Colonic mucosa (tissue), 4 donors: Measurements from ENCODE around the gene PCCB. TPM values are rescaled to one million over a fixed set of nuclear protein-coding genes. Genes with fewer than 3 reads are reported as not detected.

Experiments
- DNase-seq: peaks from one replicate; pipeline ENCODE4 v3.0.0-alpha.2; 2020
- H3K27ac ChIP-seq: fragments of 200-600 bp; one replicate; pipeline ENCODE4 v1.8.0; 2021
- H3K27me3 ChIP-seq: fragments of 200-600 bp; one replicate; pipeline ENCODE4 v1.8.0; 2021
- H3K36me3 ChIP-seq: fragments of 200-600 bp; one replicate; pipeline ENCODE4 v1.8.0; 2021
- H3K4me1 ChIP-seq: fragments of 200-600 bp; one replicate; pipeline ENCODE4 v1.8.0; 2021; ENCODE audit warnings: mild to moderate bottlenecking
- H3K4me3 ChIP-seq: fragments of 200-600 bp; one replicate; pipeline ENCODE4 v1.8.0; 2021
- H3K9ac ChIP-seq, 2 donors: one replicate each; pipeline ENCODE4 v1.7.0; 2013; ENCODE audit warnings: control low read depth in 2 of 2, low read depth in 2 of 2, low read length in 2 of 2
- H3K9me3 ChIP-seq: fragments of 200-600 bp; one replicate; pipeline ENCODE4 v1.8.0; 2021
- CTCF ChIP-seq: fragments of 200-600 bp; IDR thresholded peaks from one replicate; pipeline ENCODE4 v1.8.0; 2022; ENCODE audit warnings: antibody characterized with exemption, mild to moderate bottlenecking
- intact Hi-C: fragments of 100-400 bp; cut with DNase I; formaldehyde crosslinking; loops from one replicate; pipeline ENCODE4 v1.14.1; 2022
- total RNA-seq, 2 donors: library from RNA; stranded (reverse); fragmentation: NEBNext Ultra II Directional in 1 of 2; extraction: Animal tissue kit (Norgen Biotek cat#: 25700) in 1 of 2; gene quantifications; one replicate each; pipeline ENCODE4 v1.2.1, GENCODE V29; 2021
- donor health status: healthy.
- donor health status: DM: no; HTN: no; CAD: no.
- donor health status: DM: no; HTN: no; CAD: no.

PCCB gene
- total RNA-seq, 2 donors from 2014 or later, result 60.0 to 67.0 TPM

- H3K27ac ChIP-seq, result no peak overlapping the region
- H3K9ac ChIP-seq, result no peak overlapping the region
- intact Hi-C loops, result no loop called here
- no peak for DNase-seq
- H3K36me3 ChIP-seq, result no peaks in the 10 kb centered on the region
- no peak overlapping the region for H3K4me3 ChIP-seq
- no peaks in the 10 kb centered on the region for H3K27me3 ChIP-seq
- H3K9me3 ChIP-seq, result no peaks in the 10 kb centered on the region
- TF ChIP-seq CTCF, result no peak
- no peaks in the 10 kb centered on the region for H3K4me1 ChIP-seq
These were observed 46.8 kb downstream of the PCCB start for GRCh38 chr3:136296960-136297359.

GRCh38 chr3:136297826-136298225 lies 47.7 kb downstream of the PCCB start:
- Histone ChIP-seq H3K27ac (no peak overlapping the region), H3K9ac (no peak overlapping the region), H3K4me3 (no peak overlapping the region), H3K9me3 (no peaks in the 10 kb centered on the region), H3K36me3 (no peaks in the 10 kb centered on the region), H3K4me1 (no peaks in the 10 kb centered on the region), H3K27me3 (no peaks in the 10 kb centered on the region)
- intact Hi-C loops, result no loop called here
- DNase-seq, result no peak
- no peak for TF ChIP-seq CTCF

- no peak overlapping the region for H3K27ac ChIP-seq
- intact Hi-C loops, result loop anchor here (10.0 kb wide), 2 partner anchors 714 to 1766 kb away; no protein-coding TSS in a partner anchor
- no peaks in the 10 kb centered on the region for H3K9me3 ChIP-seq
- H3K27me3 ChIP-seq, result no peaks in the 10 kb centered on the region
- no peak overlapping the region for H3K9ac ChIP-seq
- no peaks in the 10 kb centered on the region for H3K4me1 ChIP-seq
- no peak for TF ChIP-seq CTCF
- no peak for DNase-seq
- H3K4me3 ChIP-seq, result no peak overlapping the region
- H3K36me3 ChIP-seq, result no peaks in the 10 kb centered on the region
These were observed 50.3 kb downstream of the PCCB start for GRCh38 chr3:136300444-136300843.

- no peak for DNase-seq
- TF ChIP-seq CTCF, result peak; percentile 33
- H3K36me3 ChIP-seq, result no peaks in the 10 kb centered on the region
- H3K9me3 ChIP-seq, result no peaks in the 10 kb centered on the region
- no peaks in the 10 kb centered on the region for H3K27me3 ChIP-seq
- H3K4me3 ChIP-seq, result no peak overlapping the region
- no peaks in the 10 kb centered on the region for H3K4me1 ChIP-seq
- H3K9ac ChIP-seq, result no peak overlapping the region
- intact Hi-C loops, result loop anchor here (10.0 kb wide), 2 partner anchors 709 to 1771 kb away; no protein-coding TSS in a partner anchor
- H3K27ac ChIP-seq, result no peak overlapping the region
These were observed 55.7 kb downstream of the PCCB start for GRCh38 chr3:136305879-136306278.

GRCh38 chr3:136311261-136311660 lies 61.1 kb downstream of the PCCB start:
- Histone ChIP-seq H3K4me3 (no peak overlapping the region), H3K36me3 (no peaks in the 10 kb centered on the region), H3K9ac (no peak overlapping the region), H3K9me3 (no peaks in the 10 kb centered on the region), H3K27ac (no peak overlapping the region), H3K27me3 (no peaks in the 10 kb centered on the region), H3K4me1 (no peaks in the 10 kb centered on the region)
- no peak for TF ChIP-seq CTCF
- intact Hi-C loops, result loop anchor here (2.0 kb wide), 1 partner anchor 442 kb away; the partner anchor contains the start of gene STAG1
- no peak for DNase-seq
